ENCODE results near the gene DDX20. TPM values are rescaled to one million over a fixed set of nuclear protein-coding genes. Genes with fewer than 3 reads are reported as not detected.
"Not testable (repeated sequence)": the region's sequence is repeated elsewhere in the genome, so short reads cannot be mapped to it uniquely, and the experiment has no call there.

The DDX20 gene
- total RNA-seq, 3 donors from 2014 or later: 7.7 to 12.4 (median 8.6) TPM

DNA sequence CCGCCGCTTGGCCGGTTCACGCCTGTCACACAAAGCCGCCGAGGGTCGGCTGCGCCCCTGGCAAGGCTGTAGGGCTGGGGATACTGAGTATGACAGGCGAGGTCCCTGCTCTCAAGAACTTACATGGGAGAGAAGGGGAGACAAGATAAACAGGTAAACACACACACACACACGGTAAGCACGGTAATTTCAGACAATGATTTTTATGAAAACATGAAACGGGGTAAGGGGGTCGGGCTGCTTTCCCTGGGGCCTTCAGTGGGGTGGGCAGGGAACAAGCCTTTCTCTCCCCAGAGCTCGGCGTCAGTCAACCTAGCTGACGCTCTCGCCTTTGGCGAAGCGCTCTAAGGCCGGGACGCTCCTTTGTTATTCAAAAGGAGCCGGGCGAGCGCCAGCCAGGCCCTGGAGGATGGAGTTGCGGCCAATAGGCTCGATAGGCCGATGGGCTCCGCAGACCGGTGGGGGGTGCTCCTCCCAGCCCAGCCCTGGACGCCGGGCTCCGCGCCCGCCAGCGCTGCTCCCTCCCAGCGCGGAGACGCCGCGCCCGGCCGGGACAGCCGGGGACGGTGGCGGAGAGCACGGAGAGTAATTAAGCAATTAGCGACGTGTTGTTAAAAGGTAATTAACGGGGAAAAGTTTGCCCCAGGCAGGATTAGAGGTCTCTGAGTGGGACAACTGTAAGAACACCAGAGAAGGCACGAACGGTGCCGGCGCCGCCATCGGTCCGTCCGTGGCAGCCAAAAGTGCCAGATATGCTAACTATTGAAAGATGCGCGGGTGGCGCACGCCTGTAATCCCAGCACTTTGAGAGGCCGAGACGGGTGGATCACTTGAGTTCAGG, 15.6 kb upstream of the DDX20 start:
- H3K9me3 ChIP-seq: no peaks in the 10 kb centered on the region
- DNase-seq (peak; percentile 68 to 78 (median 70)), ATAC-seq (peak; percentile 35)
- H3K4me3 ChIP-seq: no peak overlapping the region
- peaks cover 3% of the 10 kb centered on the region for H3K4me1 ChIP-seq (ENCODE audit: low read depth)
- TF ChIP-seq, protein P1, sequence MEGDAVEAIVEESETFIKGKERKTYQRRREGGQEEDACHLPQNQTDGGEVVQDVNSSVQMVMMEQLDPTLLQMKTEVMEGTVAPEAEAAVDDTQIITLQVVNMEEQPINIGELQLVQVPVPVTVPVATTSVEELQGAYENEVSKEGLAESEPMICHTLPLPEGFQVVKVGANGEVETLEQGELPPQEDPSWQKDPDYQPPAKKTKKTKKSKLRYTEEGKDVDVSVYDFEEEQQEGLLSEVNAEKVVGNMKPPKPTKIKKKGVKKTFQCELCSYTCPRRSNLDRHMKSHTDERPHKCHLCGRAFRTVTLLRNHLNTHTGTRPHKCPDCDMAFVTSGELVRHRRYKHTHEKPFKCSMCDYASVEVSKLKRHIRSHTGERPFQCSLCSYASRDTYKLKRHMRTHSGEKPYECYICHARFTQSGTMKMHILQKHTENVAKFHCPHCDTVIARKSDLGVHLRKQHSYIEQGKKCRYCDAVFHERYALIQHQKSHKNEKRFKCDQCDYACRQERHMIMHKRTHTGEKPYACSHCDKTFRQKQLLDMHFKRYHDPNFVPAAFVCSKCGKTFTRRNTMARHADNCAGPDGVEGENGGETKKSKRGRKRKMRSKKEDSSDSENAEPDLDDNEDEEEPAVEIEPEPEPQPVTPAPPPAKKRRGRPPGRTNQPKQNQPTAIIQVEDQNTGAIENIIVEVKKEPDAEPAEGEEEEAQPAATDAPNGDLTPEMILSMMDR (IDR thresholded peaks at IDR 0.05): no peak
- no peaks in the 10 kb centered on the region for H3K36me3 ChIP-seq (ENCODE audit: low read depth)
- intact Hi-C loops (cut with DNase I, micrococcal nuclease): loop anchor here in 1 of 2 donors (10.0 kb wide), 1 partner anchor 235 kb away; the partner anchor contains the start of genes ADORA3 and TMIGD3

DNA sequence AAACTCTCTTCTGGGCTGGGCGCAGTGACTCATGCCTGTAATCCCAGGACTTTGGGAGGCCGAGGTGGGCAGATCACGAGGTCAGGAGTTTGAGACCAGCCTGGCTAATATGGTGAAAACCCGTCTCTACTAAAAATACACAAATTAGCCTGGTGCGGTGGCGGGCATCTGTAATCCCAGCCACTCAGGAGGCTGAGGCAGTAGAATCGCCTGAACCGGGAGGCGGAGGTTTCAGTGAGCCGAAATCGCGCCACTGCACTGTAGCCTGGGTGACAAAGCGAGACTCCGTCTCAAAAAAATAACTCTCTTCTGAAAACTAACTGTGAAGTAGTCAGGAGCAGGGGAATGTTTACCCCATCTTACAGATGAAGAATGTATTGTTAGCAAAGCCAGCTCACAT, 13.4 kb upstream of the DDX20 start:
- not testable (repeated sequence) for H3K9me3 ChIP-seq; H3K4me3 ChIP-seq; ATAC-seq; H3K36me3 ChIP-seq (ENCODE audit: low read depth); DNase-seq; H3K4me1 ChIP-seq (ENCODE audit: low read depth)
- intact Hi-C loops (cut with DNase I, micrococcal nuclease): loop anchor here in 1 of 2 donors (10.0 kb wide), 1 partner anchor 237 kb away; the partner anchor contains the start of genes ADORA3 and TMIGD3

DNA sequence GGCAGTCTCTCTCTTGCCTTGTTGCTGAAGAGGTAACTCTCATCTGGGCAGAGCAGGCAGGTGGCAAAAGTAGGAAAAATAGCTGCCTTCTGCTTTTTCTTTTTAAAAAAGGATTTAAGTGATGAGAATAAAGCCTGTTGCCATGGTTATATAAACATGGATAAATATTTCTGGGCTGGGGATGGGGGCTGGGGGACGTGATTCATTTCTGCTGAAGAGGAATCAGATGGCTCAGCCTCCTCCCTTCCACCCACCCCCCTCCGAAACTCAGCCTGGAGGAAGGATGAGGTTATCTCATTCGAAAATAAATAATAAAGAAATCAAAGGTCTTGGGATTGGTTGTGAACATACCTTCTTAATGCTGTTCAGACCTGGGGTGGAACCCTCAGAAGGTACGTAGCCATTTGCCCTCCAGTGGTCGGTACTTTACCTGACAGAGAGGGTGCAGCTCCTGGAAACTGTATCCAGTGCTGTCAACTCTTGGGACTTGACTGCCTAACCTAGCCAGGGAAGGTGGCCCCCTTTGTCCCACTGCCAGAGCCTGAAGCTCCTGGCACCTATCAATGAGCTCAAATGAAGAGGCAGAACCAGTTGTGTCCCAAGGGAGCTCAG, 12.7 kb upstream of the DDX20 start:
- no peak for DNase-seq
- intact Hi-C loops (cut with DNase I, micrococcal nuclease): loop anchor here in 1 of 2 donors (10.0 kb wide), 1 partner anchor 238 kb away; the partner anchor contains the start of genes ADORA3 and TMIGD3
- no peaks in the 10 kb centered on the region for H3K36me3 ChIP-seq (ENCODE audit: low read depth)
- ATAC-seq: no peak
- no peaks in the 10 kb centered on the region for H3K9me3 ChIP-seq
- H3K4me1 ChIP-seq (ENCODE audit: low read depth): peaks cover 3% of the 10 kb centered on the region
- H3K4me3 ChIP-seq: no peak overlapping the region
- TF ChIP-seq, protein P1 (IDR thresholded peaks at IDR 0.05): no peak

DNA sequence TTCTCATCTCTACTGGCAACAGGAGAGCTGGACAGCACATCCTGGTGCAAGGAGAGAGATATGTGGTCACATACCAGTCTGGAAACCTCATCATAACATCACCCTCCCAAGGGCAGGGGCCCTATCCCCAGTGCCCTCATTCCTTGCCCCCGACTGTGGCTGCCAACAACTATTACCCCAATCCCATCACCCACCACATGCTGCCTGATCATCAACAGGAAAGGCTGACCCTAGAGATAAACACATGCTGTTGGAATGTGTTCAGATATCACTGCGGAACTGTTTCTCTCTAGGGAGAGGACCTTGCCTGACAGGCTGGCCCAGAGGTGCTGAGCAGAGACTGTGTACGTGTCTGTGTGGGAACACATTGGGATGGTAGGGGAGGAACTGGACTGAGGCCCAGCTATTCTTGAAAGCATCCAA, 12.0 kb upstream of the DDX20 start:
- TF ChIP-seq, protein P1 (IDR thresholded peaks at IDR 0.05): no peak
- no peak overlapping the region for H3K4me3 ChIP-seq
- H3K36me3 ChIP-seq (ENCODE audit: low read depth): no peaks in the 10 kb centered on the region
- intact Hi-C loops (cut with DNase I, micrococcal nuclease): loop anchor here in 1 of 2 donors (10.0 kb wide), 1 partner anchor 239 kb away; the partner anchor contains the start of genes ADORA3 and TMIGD3
- peaks cover 3% of the 10 kb centered on the region for H3K4me1 ChIP-seq (ENCODE audit: low read depth)
- DNase-seq: no peak
- ATAC-seq: no peak
- no peaks in the 10 kb centered on the region for H3K9me3 ChIP-seq

DNA sequence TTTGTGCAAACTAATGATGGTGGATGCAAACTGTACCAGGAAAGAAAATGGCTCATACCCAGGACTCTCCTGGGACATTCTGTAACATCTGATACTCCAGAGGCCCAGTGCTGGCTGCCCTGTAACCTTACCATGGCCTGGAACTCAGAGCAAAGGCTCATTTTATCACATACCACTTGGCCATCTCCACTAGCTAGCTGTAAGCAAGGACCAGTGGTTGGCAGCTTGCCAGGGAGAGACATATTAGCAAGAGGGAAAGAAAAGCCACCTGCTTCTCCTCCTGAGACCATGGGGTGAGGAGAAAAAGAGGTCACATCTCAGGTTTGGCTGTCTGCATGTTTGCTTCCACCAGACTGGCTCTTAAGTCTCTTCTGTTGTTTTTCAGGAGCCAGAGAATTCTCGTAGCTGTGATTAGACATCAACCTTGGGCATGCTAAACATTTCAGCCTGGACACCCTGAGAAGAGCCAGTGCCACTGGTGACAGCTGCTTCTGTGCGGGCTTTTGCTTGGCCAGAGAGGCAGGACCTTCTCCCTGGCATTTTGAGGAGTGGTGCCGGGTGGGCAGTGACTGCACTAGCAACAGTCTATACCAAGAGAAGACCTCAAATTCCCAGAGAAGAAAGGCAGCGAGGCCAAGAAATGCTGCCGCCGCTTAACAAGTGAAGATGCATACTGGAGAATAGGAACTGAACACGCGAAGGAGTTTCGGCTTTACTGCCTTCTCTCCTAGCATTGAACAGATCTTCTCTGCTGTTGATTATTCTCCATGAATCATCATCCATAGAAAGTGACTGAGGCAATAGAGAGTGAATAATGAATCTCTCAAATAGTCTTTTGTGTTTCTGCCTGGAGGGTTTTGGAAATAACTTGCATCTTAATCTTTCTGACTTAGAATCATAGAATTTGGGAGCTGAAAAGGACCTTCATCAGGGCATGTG, 9.8 kb upstream of the DDX20 start:
- Histone ChIP-seq H3K4me3 (no peak overlapping the region), H3K36me3 (ENCODE audit: low read depth) (no peaks in the 10 kb centered on the region), H3K9me3 (no peaks in the 10 kb centered on the region), H3K4me1 (ENCODE audit: low read depth) (no peaks in the 10 kb centered on the region)
- TF ChIP-seq, protein P1 (IDR thresholded peaks at IDR 0.05): no peak
- DNase-seq (no peak), ATAC-seq (no peak)
- intact Hi-C loops (cut with DNase I, micrococcal nuclease): loop anchor here in 1 of 2 donors (10.0 kb wide), 1 partner anchor 241 kb away; the partner anchor contains the start of genes ADORA3 and TMIGD3
